ENCODE measurements around the gene SIRT4. TPM values are rescaled to one million over a fixed set of nuclear protein-coding genes. Genes with fewer than 3 reads are reported as not detected.

SIRT4 gene
- total and polyA plus RNA-seq, 2 of the 13 experiments (the other 11 are each of a cell fraction or from before 2014, with no cell fraction given) = 3.4 to 5.8 TPM

DNA sequence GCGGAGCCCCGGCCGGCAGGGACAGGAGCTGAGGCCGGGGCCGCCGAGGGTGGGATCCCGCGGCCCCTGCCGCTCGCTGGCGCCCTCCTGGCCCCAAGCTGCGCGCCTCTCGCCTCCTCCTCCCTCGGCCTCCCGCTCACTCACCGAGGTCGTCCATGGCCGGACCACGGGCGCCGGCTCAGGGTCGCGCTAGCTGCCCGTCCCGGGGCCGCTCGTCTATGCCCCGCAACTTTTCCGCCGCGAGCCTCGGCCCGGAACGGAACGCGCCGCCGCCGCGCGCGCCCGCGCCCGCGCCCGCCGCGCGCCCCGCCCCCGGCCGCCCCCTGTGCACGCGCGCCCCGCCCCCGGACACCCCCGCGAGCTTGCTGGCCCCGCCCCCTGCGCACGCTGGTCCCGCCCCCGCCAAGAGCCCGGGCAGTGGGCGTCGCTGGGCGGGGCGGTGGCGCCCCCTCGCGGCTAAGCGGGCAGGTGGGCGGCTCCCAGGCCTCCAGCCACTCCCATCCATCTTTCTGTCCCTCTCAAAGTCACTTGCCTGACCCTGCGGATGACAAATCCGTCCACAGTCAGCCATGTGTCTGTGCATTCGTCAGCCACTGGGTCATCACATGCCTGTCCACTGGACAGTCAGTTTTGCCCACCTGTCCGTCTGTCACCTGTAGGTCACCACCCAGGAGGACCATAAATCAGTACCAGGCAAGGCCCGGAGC lies 36.5 kb upstream of the SIRT4 start, which contains the start of gene PXN (continued):
- no peak for TF ChIP-seq ZNF639 (CRISPR knock-in tag; conservative IDR thresholded peaks at IDR 0.05)
- TF ChIP-seq ADNP (CRISPR knock-in tag; IDR thresholded peaks at IDR 0.05) = no peak
- TF ChIP-seq JUN (CRISPR knock-in tag; IDR thresholded peaks at IDR 0.05) = no peak
- no peak for TF ChIP-seq ZMYM3 (CRISPR knock-in tag; IDR thresholded peaks at IDR 0.05)
- no peak for TF ChIP-seq REXO4 (CRISPR knock-in tag; IDR thresholded peaks at IDR 0.05; ENCODE audit: borderline replicate concordance)
- TF ChIP-seq FOXA3 (CRISPR knock-in tag; IDR thresholded peaks at IDR 0.05) = no peak; the same call in 1 of the 2 replicates
- TF ChIP-seq, protein P1, sequence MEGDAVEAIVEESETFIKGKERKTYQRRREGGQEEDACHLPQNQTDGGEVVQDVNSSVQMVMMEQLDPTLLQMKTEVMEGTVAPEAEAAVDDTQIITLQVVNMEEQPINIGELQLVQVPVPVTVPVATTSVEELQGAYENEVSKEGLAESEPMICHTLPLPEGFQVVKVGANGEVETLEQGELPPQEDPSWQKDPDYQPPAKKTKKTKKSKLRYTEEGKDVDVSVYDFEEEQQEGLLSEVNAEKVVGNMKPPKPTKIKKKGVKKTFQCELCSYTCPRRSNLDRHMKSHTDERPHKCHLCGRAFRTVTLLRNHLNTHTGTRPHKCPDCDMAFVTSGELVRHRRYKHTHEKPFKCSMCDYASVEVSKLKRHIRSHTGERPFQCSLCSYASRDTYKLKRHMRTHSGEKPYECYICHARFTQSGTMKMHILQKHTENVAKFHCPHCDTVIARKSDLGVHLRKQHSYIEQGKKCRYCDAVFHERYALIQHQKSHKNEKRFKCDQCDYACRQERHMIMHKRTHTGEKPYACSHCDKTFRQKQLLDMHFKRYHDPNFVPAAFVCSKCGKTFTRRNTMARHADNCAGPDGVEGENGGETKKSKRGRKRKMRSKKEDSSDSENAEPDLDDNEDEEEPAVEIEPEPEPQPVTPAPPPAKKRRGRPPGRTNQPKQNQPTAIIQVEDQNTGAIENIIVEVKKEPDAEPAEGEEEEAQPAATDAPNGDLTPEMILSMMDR (CRISPR knock-in tag; IDR thresholded peaks at IDR 0.05) = peak; percentile 85
- no peak for TF ChIP-seq ZNF569 (CRISPR knock-in tag; IDR thresholded peaks at IDR 0.05; ENCODE audit: borderline replicate concordance)
- TF ChIP-seq, protein P2, sequence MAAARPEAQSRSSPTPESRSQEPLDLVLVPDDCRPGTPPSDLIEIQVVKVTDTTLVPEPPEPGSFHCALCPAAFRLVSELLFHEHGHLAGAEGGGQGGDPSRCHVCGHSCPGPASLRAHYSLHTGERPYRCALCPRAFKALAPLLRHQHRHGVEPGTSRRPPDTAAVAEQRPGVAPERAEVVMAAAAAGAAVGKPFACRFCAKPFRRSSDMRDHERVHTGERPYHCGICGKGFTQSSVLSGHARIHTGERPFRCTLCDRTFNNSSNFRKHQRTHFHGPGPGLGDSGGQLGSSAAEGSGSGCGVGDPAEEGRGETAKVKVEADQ (CRISPR knock-in tag; IDR thresholded peaks at IDR 0.05; ENCODE audit: borderline replicate concordance) = no peak
- no peak for TF ChIP-seq ZNF333 (CRISPR knock-in tag; IDR thresholded peaks at IDR 0.05; ENCODE audit: borderline replicate concordance)
- TF ChIP-seq ATF7 (IDR thresholded peaks at IDR 0.05) = no peak
- 0 out of 2 replicates have a peak, but pooled peaks have one; percentile 31 for TF ChIP-seq ATF7 (CRISPR knock-in tag; IDR thresholded peaks at IDR 0.05)
- no peak for TF ChIP-seq MYNN (CRISPR knock-in tag; IDR thresholded peaks at IDR 0.05; ENCODE audit: low read depth)
- no peak for TF ChIP-seq FOXK1 (CRISPR knock-in tag; IDR thresholded peaks at IDR 0.05; ENCODE audit: borderline replicate concordance, low read depth)
- no peak; the same call in 1 of the 2 replicates for TF ChIP-seq POGZ (CRISPR knock-in tag; IDR thresholded peaks at IDR 0.05)
- no peak for TF ChIP-seq BATF2 (CRISPR knock-in tag; IDR thresholded peaks at IDR 0.05)
- TF ChIP-seq ZNF724P (CRISPR knock-in tag; IDR thresholded peaks at IDR 0.05; ENCODE audit: borderline replicate concordance) = no peak
- peak; percentile 53; the same call in 1 of the 2 replicates for TF ChIP-seq ZNF510 (CRISPR knock-in tag; IDR thresholded peaks at IDR 0.05; ENCODE audit: low read depth)
- TF ChIP-seq AKAP8 (CRISPR knock-in tag; IDR thresholded peaks at IDR 0.05) = no peak
- peak; percentile 12; the same call in 1 of the 2 replicates for TF ChIP-seq PHF21A (CRISPR knock-in tag; IDR thresholded peaks at IDR 0.05)
- no peak for TF ChIP-seq ZNF317 (CRISPR knock-in tag; IDR thresholded peaks at IDR 0.05)
- no peak for TF ChIP-seq THYN1 (CRISPR knock-in tag; IDR thresholded peaks at IDR 0.05; ENCODE audit: borderline replicate concordance, low read depth)
- TF ChIP-seq ZNF841 (CRISPR knock-in tag; IDR thresholded peaks at IDR 0.05; ENCODE audit: borderline replicate concordance) = no peak
- TF ChIP-seq, protein P3, sequence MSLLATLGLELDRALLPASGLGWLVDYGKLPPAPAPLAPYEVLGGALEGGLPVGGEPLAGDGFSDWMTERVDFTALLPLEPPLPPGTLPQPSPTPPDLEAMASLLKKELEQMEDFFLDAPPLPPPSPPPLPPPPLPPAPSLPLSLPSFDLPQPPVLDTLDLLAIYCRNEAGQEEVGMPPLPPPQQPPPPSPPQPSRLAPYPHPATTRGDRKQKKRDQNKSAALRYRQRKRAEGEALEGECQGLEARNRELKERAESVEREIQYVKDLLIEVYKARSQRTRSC (CRISPR knock-in tag; IDR thresholded peaks at IDR 0.05; ENCODE audit: low read depth) = no peak
- TF ChIP-seq PLRG1 (conservative IDR thresholded peaks at IDR 0.05) = no peak
- no peak for TF ChIP-seq SIX1 (CRISPR knock-in tag; IDR thresholded peaks at IDR 0.05; ENCODE audit: borderline replicate concordance)

Measured in HepG2 (cell line).